ENCODE measurements around the gene SYNC.
"Not testable (repeated sequence)": the region's sequence is repeated elsewhere in the genome, so short reads cannot be mapped to it uniquely, and the experiment has no call there.

SYNC gene

GRCh38 chr1:32701951-32702598, 495 bp downstream of the SYNC start:
- H3K9me3 ChIP-seq (ENCODE audit: control insufficient read depth, insufficient read depth, low read length): no peaks in the 10 kb centered on the region
- H3K27me3 ChIP-seq (ENCODE audit: control insufficient read depth, insufficient read depth, low read length): peaks cover 26% of the 10 kb centered on the region
- peak overlapping the region; percentile 32 for H3K4me3 ChIP-seq (ENCODE audit: low read depth, low read length)
- peaks cover 5% of the 10 kb centered on the region for H3K4me1 ChIP-seq (ENCODE audit: control insufficient read depth, insufficient read depth, low read length)
- H3K36me3 ChIP-seq (ENCODE audit: control insufficient read depth, insufficient read depth, low read length): no peaks in the 10 kb centered on the region
- H3K9ac ChIP-seq (ENCODE audit: low read depth, low read length): no peak overlapping the region

GRCh38 chr1:32701421-32701911, 1.1 kb downstream of the SYNC start:
- H3K4me3 ChIP-seq (ENCODE audit: low read depth, low read length): no peak overlapping the region
- H3K36me3 ChIP-seq (ENCODE audit: control insufficient read depth, insufficient read depth, low read length): no peaks in the 10 kb centered on the region
- H3K9ac ChIP-seq (ENCODE audit: low read depth, low read length): no peak overlapping the region
- H3K27me3 ChIP-seq (ENCODE audit: control insufficient read depth, insufficient read depth, low read length): peaks cover 26% of the 10 kb centered on the region
- H3K9me3 ChIP-seq (ENCODE audit: control insufficient read depth, insufficient read depth, low read length): no peaks in the 10 kb centered on the region
- peaks cover 5% of the 10 kb centered on the region for H3K4me1 ChIP-seq (ENCODE audit: control insufficient read depth, insufficient read depth, low read length)

GRCh38 chr1:32696996-32697395, 5.6 kb downstream of the SYNC start:
- not testable (repeated sequence) for H3K36me3 ChIP-seq (ENCODE audit: control insufficient read depth, insufficient read depth, low read length); H3K4me1 ChIP-seq (ENCODE audit: control insufficient read depth, insufficient read depth, low read length); H3K9me3 ChIP-seq (ENCODE audit: control insufficient read depth, insufficient read depth, low read length); H3K9ac ChIP-seq (ENCODE audit: low read depth, low read length); H3K4me3 ChIP-seq (ENCODE audit: low read depth, low read length); H3K27me3 ChIP-seq (ENCODE audit: control insufficient read depth, insufficient read depth, low read length)

- Histone ChIP-seq H3K4me1 (ENCODE audit: control insufficient read depth, insufficient read depth, low read length) (no peaks in the 10 kb centered on the region), H3K9ac (ENCODE audit: low read depth, low read length) (no peak overlapping the region), H3K9me3 (ENCODE audit: control insufficient read depth, insufficient read depth, low read length) (no peaks in the 10 kb centered on the region), H3K36me3 (ENCODE audit: control insufficient read depth, insufficient read depth, low read length) (no peaks in the 10 kb centered on the region), H3K27me3 (ENCODE audit: control insufficient read depth, insufficient read depth, low read length) (no peaks in the 10 kb centered on the region), H3K4me3 (ENCODE audit: low read depth, low read length) (no peak overlapping the region)
Observed at GRCh38 chr1:32696041-32696440, 6.5 kb downstream of the SYNC start.

- Histone ChIP-seq H3K4me1 (ENCODE audit: control insufficient read depth, insufficient read depth, low read length) (no peaks in the 10 kb centered on the region), H3K4me3 (ENCODE audit: low read depth, low read length) (no peak overlapping the region), H3K27me3 (ENCODE audit: control insufficient read depth, insufficient read depth, low read length) (no peaks in the 10 kb centered on the region), H3K9ac (ENCODE audit: low read depth, low read length) (no peak overlapping the region), H3K36me3 (ENCODE audit: control insufficient read depth, insufficient read depth, low read length) (no peaks in the 10 kb centered on the region), H3K9me3 (ENCODE audit: control insufficient read depth, insufficient read depth, low read length) (no peaks in the 10 kb centered on the region)
Observed at GRCh38 chr1:32695098-32695904, 7.3 kb downstream of the SYNC start.

- no peaks in the 10 kb centered on the region for H3K36me3 ChIP-seq (ENCODE audit: control insufficient read depth, insufficient read depth, low read length)
- no peak overlapping the region for H3K9ac ChIP-seq (ENCODE audit: low read depth, low read length)
- H3K4me1 ChIP-seq (ENCODE audit: control insufficient read depth, insufficient read depth, low read length): no peaks in the 10 kb centered on the region
Observed at GRCh38 chr1:32693455-32694174, 9.0 kb downstream of the SYNC start.

GRCh38 chr1:32686387-32686786, 16.2 kb downstream of the SYNC start:
- H3K4me1 ChIP-seq (ENCODE audit: control insufficient read depth, insufficient read depth, low read length): no peaks in the 10 kb centered on the region
- H3K9me3 ChIP-seq (ENCODE audit: control insufficient read depth, insufficient read depth, low read length): no peaks in the 10 kb centered on the region
- H3K4me3 ChIP-seq (ENCODE audit: low read depth, low read length): no peak overlapping the region
- peaks cover 11% of the 10 kb centered on the region for H3K36me3 ChIP-seq (ENCODE audit: control insufficient read depth, insufficient read depth, low read length)
- no peaks in the 10 kb centered on the region for H3K27me3 ChIP-seq (ENCODE audit: control insufficient read depth, insufficient read depth, low read length)
- no peak overlapping the region for H3K9ac ChIP-seq (ENCODE audit: low read depth, low read length)

More at GRCh38 chr1:32693455-32694174, 9.0 kb downstream of the SYNC start:
- Histone ChIP-seq H3K4me3 (ENCODE audit: low read depth, low read length) (no peak overlapping the region), H3K9me3 (ENCODE audit: control insufficient read depth, insufficient read depth, low read length) (no peaks in the 10 kb centered on the region), H3K27me3 (ENCODE audit: control insufficient read depth, insufficient read depth, low read length) (no peaks in the 10 kb centered on the region)

GRCh38 chr1:32685498-32685897, 17.1 kb downstream of the SYNC start:
- H3K4me1 ChIP-seq (ENCODE audit: control insufficient read depth, insufficient read depth, low read length): no peaks in the 10 kb centered on the region
- no peak overlapping the region for H3K4me3 ChIP-seq (ENCODE audit: low read depth, low read length)
- peaks cover 14% of the 10 kb centered on the region for H3K36me3 ChIP-seq (ENCODE audit: control insufficient read depth, insufficient read depth, low read length)
- no peaks in the 10 kb centered on the region for H3K9me3 ChIP-seq (ENCODE audit: control insufficient read depth, insufficient read depth, low read length)
- H3K27me3 ChIP-seq (ENCODE audit: control insufficient read depth, insufficient read depth, low read length): no peaks in the 10 kb centered on the region
- no peak overlapping the region for H3K9ac ChIP-seq (ENCODE audit: low read depth, low read length)

- no peaks in the 10 kb centered on the region for H3K4me1 ChIP-seq (ENCODE audit: control insufficient read depth, insufficient read depth, low read length)
- H3K27me3 ChIP-seq (ENCODE audit: control insufficient read depth, insufficient read depth, low read length): no peaks in the 10 kb centered on the region
- no peak overlapping the region for H3K9ac ChIP-seq (ENCODE audit: low read depth, low read length)
- H3K9me3 ChIP-seq (ENCODE audit: control insufficient read depth, insufficient read depth, low read length): no peaks in the 10 kb centered on the region
- peaks cover 15% of the 10 kb centered on the region for H3K36me3 ChIP-seq (ENCODE audit: control insufficient read depth, insufficient read depth, low read length)
- no peak overlapping the region for H3K4me3 ChIP-seq (ENCODE audit: low read depth, low read length)
Observed at GRCh38 chr1:32684167-32684811, 18.3 kb downstream of the SYNC start.

GRCh38 chr1:32683397-32683796, 19.2 kb downstream of the SYNC start:
- Histone ChIP-seq H3K9ac (ENCODE audit: low read depth, low read length) (no peak overlapping the region), H3K36me3 (ENCODE audit: control insufficient read depth, insufficient read depth, low read length) (peaks cover 17% of the 10 kb centered on the region), H3K27me3 (ENCODE audit: control insufficient read depth, insufficient read depth, low read length) (no peaks in the 10 kb centered on the region), H3K9me3 (ENCODE audit: control insufficient read depth, insufficient read depth, low read length) (no peaks in the 10 kb centered on the region), H3K4me3 (ENCODE audit: low read depth, low read length) (no peak overlapping the region), H3K4me1 (ENCODE audit: control insufficient read depth, insufficient read depth, low read length) (no peaks in the 10 kb centered on the region)

GRCh38 chr1:32681999-32682398, 20.6 kb downstream of the SYNC start:
- Histone ChIP-seq H3K4me3 (ENCODE audit: low read depth, low read length) (no peak overlapping the region), H3K9me3 (ENCODE audit: control insufficient read depth, insufficient read depth, low read length) (no peaks in the 10 kb centered on the region), H3K27me3 (ENCODE audit: control insufficient read depth, insufficient read depth, low read length) (no peaks in the 10 kb centered on the region), H3K4me1 (ENCODE audit: control insufficient read depth, insufficient read depth, low read length) (no peaks in the 10 kb centered on the region), H3K36me3 (ENCODE audit: control insufficient read depth, insufficient read depth, low read length) (peaks cover 28% of the 10 kb centered on the region), H3K9ac (ENCODE audit: low read depth, low read length) (no peak overlapping the region)

Data from iPS-15b (cell line).